ENCODE results near the gene RGS3.

DNA sequence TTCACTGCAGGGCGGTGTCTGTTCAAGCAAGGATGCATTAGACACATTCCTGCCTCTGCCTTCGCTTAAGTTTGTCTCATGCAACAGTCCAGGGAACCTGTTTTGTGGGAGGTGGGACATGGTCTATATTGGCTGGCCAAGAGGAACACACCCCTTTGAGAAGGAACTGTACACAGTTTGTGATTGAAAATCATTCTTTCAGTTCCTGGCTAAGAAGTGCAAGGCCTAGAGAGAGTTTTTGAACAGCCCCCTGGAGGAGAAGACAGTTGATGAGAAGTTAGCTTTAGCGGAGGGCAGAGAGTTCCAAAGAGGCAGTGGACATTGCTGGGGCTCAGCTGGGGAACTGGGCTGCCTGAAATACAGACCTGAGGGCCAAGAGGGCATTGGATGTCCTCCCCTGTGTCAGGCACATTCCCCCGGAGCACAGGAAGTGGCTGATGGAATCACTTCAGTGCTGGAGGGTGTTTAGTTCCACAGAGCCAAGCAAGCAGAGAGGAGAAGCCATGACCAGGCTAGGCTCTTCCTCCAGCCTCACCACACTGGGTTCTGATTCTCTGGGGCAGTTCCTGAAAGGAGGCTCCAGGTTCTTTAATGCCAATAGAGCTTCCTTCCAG lies 66.6 kb downstream of the RGS3 start:
- TF ChIP-seq, protein P1, sequence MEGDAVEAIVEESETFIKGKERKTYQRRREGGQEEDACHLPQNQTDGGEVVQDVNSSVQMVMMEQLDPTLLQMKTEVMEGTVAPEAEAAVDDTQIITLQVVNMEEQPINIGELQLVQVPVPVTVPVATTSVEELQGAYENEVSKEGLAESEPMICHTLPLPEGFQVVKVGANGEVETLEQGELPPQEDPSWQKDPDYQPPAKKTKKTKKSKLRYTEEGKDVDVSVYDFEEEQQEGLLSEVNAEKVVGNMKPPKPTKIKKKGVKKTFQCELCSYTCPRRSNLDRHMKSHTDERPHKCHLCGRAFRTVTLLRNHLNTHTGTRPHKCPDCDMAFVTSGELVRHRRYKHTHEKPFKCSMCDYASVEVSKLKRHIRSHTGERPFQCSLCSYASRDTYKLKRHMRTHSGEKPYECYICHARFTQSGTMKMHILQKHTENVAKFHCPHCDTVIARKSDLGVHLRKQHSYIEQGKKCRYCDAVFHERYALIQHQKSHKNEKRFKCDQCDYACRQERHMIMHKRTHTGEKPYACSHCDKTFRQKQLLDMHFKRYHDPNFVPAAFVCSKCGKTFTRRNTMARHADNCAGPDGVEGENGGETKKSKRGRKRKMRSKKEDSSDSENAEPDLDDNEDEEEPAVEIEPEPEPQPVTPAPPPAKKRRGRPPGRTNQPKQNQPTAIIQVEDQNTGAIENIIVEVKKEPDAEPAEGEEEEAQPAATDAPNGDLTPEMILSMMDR (IDR thresholded peaks at IDR 0.05 in 8 of 11, conservative IDR thresholded peaks at IDR 0.05 in 3 of 11), result no peak
- TF ChIP-seq POLR2A (IDR thresholded peaks at IDR 0.05), result no peak
- no peak for TF ChIP-seq POLR2AphosphoS5 (IDR thresholded peaks at IDR 0.05)
